ENCODE data around the gene ADARB2.

GRCh38 chr10:1324903-1325302 is 412.4 kb downstream of the ADARB2 start:
- TF ChIP-seq POLR2A (IDR thresholded peaks at IDR 0.05), result no peak
- no peak for TF ChIP-seq CTCF (IDR thresholded peaks at IDR 0.05)

Data from testis (tissue), 2 donors.